T-helper 1 cell (primary cell): ENCODE data around the gene DNAI4.
"Not testable (repeated sequence)": the region's sequence is repeated elsewhere in the genome, so short reads cannot be mapped to it uniquely, and the experiment has no call there.

ENCODE experiments used
- DNase-seq, 5 donors: peaks; one replicate each; pipeline ENCODE4 v3.0.0-alpha.2; 2012 to 2020

DNAI4 gene

DNA sequence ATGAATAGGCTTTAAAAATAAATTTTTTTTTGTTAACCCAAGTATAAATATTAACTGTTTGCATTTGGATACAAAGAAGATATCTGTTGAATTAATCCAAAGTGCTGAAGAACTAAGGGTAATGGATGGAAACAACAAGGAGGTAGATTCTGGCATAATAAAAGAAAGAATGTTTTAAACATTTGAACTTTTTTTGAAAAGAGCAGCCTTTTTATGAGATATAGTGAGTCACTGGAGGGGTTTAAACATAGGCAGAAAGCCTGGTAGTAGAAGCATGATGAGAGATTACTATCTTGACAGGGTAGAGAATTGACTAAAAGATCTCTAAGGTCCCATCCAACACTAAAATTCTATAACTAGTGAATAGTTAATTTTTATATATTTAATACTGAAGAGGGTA lies 2.9 kb upstream of the DNAI4 start:
- DNase-seq = no peak

DNA sequence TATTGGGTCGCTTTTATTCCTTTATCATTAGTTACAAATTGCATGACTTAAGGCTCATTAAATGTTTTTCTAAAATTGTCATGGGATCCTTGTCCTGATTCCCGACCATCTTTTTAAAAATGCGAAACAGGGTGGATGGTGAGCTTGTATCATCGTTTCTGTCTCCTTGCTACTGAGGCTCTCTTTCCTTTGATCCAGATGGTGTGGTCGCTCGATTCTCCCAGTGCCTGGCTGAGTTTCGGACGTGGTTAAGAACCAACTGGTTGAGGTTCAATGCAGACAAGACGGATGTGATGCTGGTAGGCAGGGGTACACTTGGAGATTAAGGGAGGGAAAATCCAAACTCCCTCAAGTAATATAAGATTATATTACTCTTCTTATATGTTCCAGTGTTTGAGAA lies 1.3 kb upstream of the DNAI4 start:
- DNase-seq = peak in 1 of 5 donors; percentile 8

DNA sequence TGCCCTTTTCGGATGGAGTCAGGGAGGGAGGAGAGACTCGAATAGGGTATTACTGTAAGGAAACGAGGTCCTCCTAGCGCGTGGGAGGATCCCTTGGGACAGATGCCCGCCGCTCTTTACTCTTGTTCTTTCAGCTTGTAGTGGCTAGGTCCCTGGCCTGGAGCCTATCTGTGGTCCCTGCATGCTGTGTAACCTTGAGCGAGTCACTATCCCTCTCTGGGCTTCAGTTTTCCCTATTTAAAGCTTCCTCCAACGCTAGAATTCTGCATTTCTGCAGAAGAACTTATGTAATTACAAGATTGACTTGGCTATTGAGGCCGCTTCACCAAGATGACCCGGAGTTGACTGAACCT lies 878 bp upstream of the DNAI4 start:
- no peak for DNase-seq

DNA sequence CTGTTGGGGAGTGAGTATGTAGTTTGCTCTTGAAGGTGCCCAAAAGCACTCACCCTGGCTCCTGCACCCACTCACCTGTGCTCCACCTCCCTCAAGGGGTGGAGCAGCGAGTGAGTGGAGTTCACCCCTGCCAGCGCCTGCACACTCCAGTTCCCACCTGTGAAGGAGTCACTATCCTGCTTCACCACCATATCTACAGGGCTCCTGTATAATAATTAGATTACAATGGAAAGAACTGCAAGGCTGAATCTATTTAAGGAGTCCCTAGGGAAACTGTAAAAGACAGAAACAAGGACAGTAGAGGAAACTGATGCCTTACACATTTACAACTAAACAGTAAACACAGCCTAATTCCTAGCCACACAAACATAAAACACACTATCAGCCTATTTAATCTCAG lies 4.1 kb downstream of the DNAI4 start:
- DNase-seq = no peak

DNA sequence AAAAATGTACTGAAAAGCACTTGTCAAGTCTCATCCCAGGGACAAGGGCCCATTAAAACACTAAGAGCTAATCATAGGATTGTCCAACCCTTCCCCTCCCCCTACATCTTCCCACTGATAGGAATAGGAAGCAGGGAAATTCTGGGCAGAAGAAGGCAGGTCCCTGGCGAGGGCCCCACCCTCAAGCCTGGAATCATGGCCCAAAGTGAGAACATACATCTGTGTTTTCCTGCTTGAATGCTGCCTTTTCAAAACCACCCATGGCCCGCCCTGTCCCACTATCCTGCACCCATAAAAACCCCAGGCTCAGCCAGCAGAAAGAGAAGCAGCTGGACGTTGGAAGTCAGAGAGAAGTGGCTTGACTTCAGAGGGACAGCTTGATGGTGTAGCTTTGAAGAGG lies 4.8 kb downstream of the DNAI4 start:
- no peak for DNase-seq

DNA sequence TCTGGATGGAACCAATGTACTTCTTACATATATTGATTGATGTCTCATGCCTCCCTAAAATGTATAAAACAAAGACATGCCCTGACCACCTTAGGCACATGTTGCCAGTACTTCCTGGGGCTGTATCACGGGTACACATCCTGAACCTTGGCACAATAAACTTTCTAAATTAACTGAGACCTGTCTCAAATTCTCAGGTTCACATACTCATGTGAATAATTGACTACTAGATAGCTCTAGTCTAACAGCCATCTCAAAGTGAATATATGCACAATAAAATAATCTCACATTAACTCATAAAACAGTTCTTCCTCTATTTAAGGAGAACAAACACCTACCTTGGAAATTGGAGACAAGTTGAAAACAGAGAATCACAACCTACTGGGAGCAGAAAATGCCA lies 5.6 kb downstream of the DNAI4 start:
- DNase-seq = no peak

DNA sequence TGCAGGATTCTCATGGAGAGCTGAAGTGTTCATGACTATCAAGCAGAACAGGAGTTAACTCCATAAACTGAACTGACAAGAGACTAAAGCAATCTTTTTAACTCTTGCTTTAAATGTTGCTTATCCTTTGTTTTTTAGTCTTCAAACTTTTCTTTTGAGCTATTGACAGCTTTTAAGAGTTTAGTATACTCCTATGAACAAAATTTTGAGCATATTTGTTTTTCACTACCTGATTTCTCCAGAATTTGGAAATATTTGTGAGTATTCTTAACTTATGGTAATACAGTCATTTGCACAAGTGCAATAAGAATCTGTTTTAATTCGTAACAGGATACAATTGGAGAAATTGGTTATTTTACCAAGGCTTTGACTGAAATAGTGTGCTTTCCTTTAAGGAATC lies 7.2 kb downstream of the DNAI4 start:
- DNase-seq = no peak

DNA sequence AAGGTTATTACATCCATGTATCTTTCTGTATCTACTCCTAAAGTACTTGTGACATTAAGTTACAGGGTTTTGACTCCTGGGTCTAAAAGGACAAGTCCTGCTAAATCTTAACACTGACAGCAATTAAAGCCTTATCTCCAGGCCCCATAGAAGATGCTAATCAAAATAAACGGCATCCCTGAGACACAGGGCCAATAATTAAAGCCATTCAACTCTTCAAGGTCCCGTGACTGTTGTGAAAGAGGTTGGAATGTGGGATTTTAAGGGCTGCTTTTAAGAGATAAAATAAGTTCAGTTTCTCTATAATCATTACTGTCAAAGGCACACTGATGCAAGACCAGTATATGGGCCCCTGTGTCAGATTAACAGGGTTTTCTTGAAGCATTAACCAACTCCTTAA lies 8.3 kb downstream of the DNAI4 start:
- DNase-seq = no peak

DNA sequence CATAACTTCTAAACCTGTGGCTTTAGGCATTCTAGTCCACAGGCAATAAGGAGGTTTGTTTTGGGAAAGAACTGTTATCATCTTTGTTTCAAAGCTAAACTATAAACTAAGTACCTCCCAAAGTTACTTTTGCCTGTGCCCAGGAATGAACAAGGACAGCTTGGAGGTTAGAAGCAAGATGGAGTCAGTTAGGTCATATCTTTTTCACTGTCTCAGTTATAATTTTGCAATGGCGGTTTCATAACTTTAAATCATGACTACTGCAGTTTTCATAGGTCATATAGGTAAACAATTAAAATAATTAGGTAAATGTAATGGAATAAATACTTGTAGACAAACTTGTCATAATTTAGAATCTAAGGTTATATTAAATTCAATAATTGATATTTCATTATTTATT lies 9.5 kb downstream of the DNAI4 start:
- DNase-seq = not testable (repeated sequence)

DNA sequence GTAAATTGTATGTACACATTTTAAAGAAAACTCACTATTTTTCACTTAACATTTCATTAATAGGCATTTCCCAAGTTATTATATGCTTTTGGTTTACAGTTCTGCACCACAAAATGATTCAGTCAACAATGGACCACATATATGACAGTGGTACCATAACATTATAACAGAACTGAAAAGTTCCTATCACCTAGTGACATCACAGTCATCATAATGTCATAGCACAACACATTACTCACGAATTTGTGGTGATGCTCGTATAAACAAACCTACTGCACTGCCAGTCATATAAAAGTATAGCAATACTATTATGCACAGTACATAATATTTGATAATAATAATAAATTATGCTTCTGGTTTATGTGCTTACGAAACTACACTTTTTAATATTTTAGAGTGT lies 30.9 kb downstream of the DNAI4 start:
- DNase-seq = no peak

DNA sequence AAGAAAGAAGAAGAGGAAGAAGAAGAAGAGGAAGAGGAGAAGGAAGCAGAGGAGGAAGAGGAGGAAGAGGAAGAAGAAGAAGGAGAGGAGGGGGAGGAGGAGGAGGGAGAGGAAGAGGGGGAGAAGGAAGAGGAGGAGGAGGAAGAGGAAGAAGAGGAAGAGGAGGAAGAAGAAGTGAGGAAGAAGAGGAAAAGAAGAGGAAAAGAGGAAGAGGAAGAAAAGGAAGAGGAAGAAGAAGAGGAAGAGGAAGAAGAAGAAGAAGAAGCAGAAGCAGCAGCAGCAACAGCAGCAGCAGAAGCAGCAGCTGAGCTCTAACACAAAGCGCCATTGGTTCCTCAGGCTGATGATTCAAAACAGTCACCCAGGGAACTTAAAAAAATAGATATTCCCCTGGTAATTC lies 34.0 kb downstream of the DNAI4 start:
- DNase-seq = no peak

DNA sequence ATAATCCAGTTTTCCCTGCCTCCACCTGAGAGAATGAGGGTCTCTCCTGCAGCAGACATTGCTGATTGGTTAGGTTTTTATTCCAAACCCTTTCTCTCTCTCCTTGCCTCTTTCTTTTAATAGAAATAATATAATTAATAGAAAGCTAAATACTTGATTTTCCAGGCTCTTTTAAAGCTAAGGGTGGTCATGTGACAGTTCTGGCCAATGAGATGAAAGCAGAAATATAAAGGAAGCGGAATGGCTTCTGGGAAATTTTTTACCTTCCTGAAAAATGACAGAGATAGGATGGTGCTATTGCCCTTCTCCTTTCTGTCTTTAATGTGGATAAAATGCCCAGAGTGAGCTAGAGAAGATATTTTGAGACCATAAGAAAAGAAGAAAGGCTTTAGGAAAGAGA lies 35.6 kb downstream of the DNAI4 start:
- no peak for DNase-seq

DNA sequence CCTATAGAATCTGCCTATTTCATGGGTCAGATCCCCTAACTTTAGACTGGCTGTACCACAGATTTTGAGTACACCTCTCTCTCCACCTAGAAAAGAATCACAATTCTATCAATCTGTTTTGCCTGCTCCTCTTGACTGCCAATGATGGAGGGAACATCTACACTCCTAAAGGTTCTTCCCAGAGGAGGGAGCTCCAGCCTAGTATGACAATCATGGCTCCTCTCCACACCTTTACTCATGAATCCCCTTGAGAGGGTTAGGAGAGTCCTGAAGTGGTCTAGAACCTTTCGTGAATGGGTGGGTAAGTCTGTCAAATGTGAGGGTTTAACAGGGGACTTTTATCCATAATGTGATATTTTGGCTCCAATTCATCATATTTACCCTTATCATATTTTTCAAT lies 48.0 kb downstream of the DNAI4 start:
- DNase-seq = no peak

DNA sequence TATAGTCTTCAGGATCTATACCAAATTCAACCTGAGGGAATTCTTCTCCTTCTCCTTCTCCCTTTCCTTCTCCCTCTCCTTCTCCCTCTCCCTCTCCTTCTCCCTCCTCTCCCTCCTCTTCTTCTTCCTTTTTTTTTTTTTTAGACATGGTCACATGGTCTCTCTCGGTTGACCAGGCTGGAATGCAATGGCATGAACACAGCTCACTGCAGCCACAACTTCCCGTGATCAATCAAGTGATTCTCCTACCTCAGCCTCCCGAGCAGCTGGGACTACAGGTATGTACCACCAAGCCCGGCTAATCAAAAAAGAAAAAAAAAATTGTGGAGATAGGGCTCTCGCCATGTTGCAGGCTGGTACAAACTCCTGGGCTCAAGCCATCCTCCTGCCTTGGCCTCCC lies 51.5 kb downstream of the DNAI4 start:
- no peak for DNase-seq

DNA sequence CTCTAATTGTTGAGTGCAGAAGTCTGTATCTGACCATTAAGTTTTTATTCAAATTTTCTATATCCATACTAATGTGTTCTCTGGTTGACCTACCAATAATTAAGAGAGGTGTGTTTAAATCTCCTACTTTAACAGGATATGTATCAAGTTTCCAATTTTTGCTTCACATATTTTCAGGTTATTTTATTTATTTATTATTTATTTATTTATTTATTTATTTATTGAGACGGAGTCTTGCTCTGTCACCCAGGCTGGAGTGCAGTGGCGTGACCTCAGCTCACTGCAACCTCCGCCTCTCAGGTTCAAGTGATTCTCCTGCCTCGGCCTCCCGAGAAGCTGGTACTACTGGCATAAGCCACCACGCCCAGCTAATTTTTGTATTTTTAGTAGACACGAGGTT lies 52.6 kb downstream of the DNAI4 start:
- DNase-seq = not testable (repeated sequence)

DNA sequence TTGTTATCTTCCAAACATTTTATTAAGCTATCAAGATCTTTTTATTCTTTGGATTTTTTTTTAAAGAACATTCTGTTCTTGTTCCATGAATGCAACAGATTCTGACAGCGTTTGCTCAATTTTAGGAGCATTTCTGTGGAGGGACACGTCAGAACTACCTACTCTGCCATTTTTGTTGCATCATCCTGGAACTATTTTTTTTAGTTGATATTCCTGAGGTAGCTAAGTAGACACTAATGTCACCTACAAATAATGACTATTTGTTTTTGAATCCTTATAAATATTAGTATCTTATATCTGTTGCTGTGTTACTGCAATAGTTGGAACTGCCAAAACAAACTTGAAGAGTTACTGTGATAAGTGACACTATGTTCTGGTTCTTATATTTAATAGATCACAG lies 57.2 kb downstream of the DNAI4 start:
- no peak for DNase-seq

DNA sequence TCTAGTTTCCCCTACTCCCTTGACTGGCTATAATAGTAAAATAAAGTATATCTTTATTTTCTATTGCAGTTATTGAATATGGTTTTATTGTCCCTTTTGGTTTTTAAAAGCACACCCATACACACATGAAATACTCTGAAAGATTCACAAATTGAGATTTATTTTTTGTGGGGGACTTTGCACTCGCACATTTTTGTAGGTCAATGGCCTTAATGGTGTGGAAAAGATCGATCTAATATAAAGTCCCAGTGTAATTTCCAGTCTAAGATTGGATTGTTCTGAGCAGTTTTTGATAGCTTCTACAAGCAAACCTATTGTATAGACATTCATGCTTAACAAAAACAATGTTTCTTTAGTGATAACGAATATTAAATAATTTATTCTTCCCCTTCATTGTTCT lies 64.1 kb downstream of the DNAI4 start:
- no peak for DNase-seq

DNA sequence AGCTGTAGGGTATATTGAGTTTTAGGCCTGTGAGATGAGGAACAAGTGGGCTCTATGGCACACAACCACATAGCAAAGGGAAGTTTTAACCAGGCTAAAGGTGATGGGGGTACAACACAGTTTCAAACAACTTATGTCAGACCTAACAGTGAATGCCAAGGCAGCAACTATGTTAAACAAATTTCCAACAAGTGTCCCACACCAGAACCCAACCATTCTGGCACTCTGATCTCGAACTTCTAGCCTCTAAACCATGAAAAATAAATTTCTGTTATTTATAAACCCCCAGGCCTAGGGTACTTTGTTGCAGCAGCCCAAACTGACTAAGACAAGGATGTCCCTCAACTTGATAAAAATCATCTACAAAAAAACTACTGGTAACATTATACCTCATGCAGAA lies 71.3 kb downstream of the DNAI4 start:
- no peak for DNase-seq

DNA sequence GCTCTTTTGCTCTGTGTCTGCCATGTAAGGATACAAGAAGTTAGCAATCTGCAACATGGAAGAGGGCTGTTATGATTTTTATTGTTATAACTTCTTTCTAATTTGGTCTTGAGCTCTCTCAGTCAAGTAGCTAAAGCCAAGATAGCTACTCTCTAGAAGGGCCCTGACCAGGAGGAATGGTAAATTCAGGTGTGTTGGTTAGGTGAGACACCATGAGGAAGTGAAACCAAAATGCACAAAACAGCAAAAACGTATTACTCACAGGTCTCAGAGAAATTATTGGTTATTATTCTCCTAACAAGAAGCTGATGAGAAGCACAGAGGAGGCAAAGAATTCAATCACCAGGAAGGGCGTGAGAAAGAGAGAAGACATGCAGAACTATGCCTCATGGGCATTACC lies 71.8 kb downstream of the DNAI4 start:
- no peak for DNase-seq

DNA sequence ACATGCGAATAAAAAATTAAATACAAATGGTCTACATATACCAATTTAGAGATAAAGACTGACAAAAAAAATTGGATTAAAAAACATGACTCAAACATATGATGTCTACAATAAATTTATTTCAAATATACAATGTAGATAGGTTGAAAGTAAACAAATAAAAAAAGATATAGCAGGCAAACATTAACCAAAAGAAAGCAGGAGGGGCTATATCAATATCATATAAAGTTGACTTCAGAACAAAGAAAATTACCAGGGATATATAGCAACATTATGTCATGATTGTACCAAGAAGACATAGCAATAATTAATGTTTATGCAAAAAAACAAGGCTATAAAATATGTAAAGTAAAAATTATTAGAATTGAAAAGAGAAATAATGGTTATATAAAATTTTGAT lies 73.7 kb downstream of the DNAI4 start:
- no peak for DNase-seq

DNA sequence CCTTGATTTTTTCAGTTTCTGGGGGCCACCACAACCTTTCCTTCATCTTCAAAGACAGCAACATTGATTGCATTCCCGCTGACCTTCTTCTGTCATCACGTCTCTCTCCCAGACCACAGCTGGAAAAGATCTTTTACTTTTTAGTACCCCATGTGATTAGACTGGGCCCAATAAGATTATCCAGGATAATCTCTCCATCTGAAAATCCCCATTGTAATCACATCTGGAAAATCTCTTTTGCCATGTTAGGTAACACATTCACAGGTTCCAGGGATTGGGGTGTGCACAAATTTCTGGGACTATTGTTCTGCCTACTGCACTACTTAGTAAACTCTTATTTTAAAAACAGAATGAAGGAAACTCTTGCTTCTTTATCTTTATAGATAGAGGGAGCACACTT lies 76.5 kb downstream of the DNAI4 start:
- no peak for DNase-seq

DNA sequence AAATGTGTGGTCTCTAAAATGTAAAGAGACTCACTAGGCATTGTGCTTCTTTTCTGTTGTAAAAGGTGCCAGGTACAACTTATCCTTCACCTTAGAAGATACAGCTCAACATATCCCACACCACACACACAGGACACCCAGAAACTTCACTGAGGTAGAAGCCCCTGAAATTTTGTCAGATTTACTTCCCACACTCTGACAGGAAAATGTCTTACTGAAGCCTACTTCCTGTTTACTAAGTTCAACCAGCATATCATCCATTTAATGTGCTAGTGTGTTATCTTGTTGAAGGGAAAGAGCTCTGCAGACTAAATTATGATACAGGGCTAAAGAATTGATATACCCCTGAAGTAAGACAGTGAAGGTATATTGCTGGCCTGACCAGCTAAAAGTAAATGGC lies 83.7 kb downstream of the DNAI4 start:
- DNase-seq = peak in 1 of 5 donors; percentile 12

DNA sequence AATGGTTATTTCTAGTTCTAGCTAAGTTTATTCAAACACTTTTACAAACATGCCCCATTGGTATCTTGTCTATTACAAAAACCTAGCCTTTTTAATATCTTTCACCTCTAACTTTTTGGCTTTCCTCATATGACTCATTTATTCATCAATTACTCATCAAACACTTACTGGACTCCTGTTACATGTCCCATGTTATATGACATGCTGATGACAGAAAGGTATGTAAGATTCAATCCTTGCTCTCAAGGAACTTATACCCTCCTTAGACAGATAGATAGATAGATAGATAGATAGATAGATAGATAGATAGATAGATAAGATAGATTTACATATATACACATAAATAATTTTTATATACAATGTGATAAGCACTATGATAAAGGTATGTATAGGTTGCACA lies 89.7 kb downstream of the DNAI4 start:
- DNase-seq = no peak

DNA sequence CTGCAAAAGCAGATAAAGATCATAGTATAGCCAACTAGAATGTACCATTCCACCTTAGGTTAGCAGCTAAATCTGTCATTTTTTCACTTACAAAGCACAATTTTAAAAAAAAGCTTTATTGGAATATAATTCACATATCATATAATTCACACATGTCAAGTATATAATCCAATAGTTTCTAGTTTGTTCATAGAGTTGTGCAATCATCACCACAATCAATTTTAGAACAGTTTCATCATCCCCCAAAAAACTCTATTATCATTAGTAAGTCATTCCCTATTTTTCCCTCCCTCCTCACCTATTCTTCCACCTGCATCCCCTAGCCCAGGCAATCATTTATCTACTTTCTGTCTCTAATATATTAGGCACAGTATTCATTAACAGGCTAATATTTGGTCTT lies 91.5 kb downstream of the DNAI4 start:
- DNase-seq = no peak

DNA sequence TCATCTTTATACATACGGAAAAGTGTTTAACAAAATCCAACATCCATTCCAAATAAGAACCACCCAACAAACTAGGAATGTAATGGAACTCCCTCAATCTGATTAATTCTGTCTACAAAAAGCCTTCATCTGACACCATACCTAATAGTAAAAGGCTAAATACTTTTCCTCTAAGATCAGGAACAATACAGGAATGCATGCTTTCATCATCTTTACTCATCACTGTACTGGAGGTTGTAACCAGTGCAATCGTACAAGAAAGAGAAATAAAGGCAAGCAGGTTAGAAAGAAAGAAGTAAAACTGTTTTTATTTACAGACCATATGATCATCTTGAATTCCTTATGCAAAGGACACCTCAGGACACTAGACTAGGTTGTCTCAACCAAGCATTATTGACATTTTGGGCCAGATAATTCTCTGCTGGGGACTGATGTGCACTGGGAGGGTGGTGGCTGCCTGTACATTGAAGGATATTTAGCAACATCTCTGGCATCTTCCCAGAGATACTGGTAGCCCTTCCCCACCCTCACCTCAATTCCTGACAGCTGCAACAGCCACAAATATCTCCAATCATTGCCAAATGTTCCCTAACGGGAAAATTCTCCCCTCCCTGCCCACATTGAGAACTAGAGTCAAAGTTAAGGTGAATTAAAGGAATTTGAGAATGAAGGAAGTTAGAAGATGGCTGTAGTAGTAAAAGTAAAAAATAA lies 93.0 kb downstream of the DNAI4 start:
- DNase-seq = no peak

DNA sequence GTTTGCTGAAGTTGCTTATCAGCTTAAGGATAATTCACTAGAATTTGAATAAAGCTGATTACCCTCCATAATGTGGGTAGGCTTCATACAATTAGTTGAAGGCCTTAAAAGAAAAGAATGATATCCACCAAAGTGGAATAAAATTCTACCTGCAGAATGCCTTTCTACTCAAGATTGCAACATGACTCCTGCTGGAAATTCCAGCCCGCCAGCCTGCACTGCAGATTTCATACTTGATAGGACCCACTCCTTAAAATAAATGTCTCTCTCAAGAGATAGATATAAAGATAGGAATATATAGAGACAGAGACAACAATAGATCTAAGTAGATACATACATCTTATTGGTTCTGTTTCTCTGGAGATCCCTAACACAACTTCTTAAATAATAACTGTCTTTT lies 99.9 kb downstream of the DNAI4 start:
- DNase-seq = no peak
